SK-N-MC (cell line): ENCODE measurements around the gene CPA3.

Experiments used
- DNase-seq: peaks from one replicate; pipeline ENCODE4 v3.0.0-alpha.2; 2011; ENCODE audit warnings: low read depth, low spot score
- H3K27ac ChIP-seq: fragments of 200-600 bp; sonication (generic); 2 replicates; pipeline ENCODE4 v1.5.1; 2016; ENCODE audit warnings: mixed run types
- H3K36me3 ChIP-seq: fragments of 200-600 bp; sonication (generic); 2 replicates; pipeline ENCODE4 v1.6.1; 2017; ENCODE audit warnings: antibody characterized with exemption, low read length, mixed read lengths; ENCODE audit not compliant: insufficient read depth
- H3K4me3 ChIP-seq: fragments of 200-600 bp; sonication (generic); 2 replicates; pipeline ENCODE4 v1.5.1; 2016
- H3K9ac ChIP-seq: fragments of 200-600 bp; sonication (generic); 2 replicates; pipeline ENCODE4 v1.8.0; 2017; ENCODE audit warnings: mixed run types, mixed read lengths; ENCODE audit not compliant: insufficient read length
- H3K9me3 ChIP-seq: fragments of 200-600 bp; sonication (generic); 2 replicates; pipeline ENCODE4 v1.6.1; 2017; ENCODE audit warnings: low read depth, mild to moderate bottlenecking, antibody characterized with exemption, low read length, moderate library complexity, mixed read lengths
- EZH2 ChIP-seq: fragments of 200-600 bp; sonication (generic); IDR thresholded peaks from one replicate; pipeline ENCODE4 v1.6.1; 2017; ENCODE audit warnings: antibody characterized with exemption
- FOXP2 ChIP-seq: optimal IDR thresholded peaks from 2 replicates; pipeline ENCODE3; 2011; ENCODE audit warnings: mild to moderate bottlenecking, moderate library complexity; ENCODE audit not compliant: insufficient read depth; ENCODE audit errors: extremely low read length, control extremely low read depth
- POLR2AphosphoS5 ChIP-seq: IDR thresholded peaks from 2 replicates; pipeline ENCODE4 v1.6.1; 2012; ENCODE audit warnings: mild to moderate bottlenecking, low read depth, low read length, borderline replicate concordance

The CPA3 gene

GRCh38 chr3:148828136-148828690 lies 36.9 kb upstream of the CPA3 start:
- H3K27ac ChIP-seq, result no peak overlapping the region
- H3K9me3 ChIP-seq, result no peaks in the 10 kb centered on the region
- TF ChIP-seq EZH2 (no peak), FOXP2 (no peak), POLR2AphosphoS5 (no peak)

DNA sequence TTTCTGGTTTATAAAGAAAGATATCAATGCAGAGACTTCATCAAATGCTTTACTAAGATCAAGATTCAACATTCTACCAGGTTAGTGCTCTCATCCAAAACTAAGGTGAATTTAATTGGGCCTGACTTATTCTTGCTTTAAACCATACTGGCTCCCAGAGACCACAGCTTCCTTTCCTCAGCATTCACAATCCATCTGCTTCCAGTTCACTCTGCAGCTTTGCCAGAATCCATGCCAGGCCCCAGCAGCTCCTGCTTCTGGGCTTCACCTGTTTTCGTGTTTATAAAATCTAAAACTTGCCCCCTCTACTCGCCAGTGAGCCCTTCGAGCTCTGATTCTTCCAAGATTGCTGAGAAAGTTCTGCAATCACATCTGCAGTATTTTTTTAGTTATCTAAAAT lies 35.2 kb upstream of the CPA3 start:
- TF ChIP-seq FOXP2, result no peak
- no peak for TF ChIP-seq EZH2
- no peak for DNase-seq
- no peak overlapping the region for H3K4me3 ChIP-seq
- no peaks in the 10 kb centered on the region for H3K36me3 ChIP-seq
- no peak overlapping the region for H3K27ac ChIP-seq
- H3K9me3 ChIP-seq, result no peaks in the 10 kb centered on the region
- no peak overlapping the region for H3K9ac ChIP-seq

More at GRCh38 chr3:148828136-148828690, 36.9 kb upstream of the CPA3 start:
- DNase-seq, result no peak
- Histone ChIP-seq H3K36me3 (no peaks in the 10 kb centered on the region), H3K9ac (no peak overlapping the region), H3K4me3 (no peak overlapping the region)

DNA sequence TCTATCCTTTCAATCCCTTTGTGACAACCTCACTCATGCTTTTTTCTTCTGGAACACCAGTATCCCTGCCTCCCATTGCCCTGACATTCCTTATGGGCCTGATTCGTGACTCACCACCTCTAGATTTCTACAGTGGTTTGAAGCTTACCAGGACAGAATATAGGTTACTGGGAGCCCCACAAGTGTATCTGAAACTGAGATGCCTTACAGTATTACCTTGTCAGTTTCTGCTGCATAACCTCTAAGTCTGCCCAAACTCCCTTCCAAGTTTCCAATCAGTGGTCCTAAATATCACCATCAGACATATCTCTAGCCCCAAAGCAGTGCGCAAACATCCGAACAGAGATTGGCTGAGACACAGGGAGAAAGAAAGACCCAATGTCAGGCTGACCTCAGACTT lies 31.9 kb upstream of the CPA3 start:
- Histone ChIP-seq H3K4me3 (no peak overlapping the region), H3K36me3 (no peaks in the 10 kb centered on the region)
- TF ChIP-seq FOXP2 (no peak), EZH2 (no peak), POLR2AphosphoS5 (no peak)

GRCh38 chr3:148839805-148840204 lies 25.3 kb upstream of the CPA3 start:
- no peak overlapping the region for H3K4me3 ChIP-seq
- TF ChIP-seq POLR2AphosphoS5, result no peak
- TF ChIP-seq EZH2, result no peak
- TF ChIP-seq FOXP2, result no peak
- DNase-seq, result no peak
- no peak overlapping the region for H3K27ac ChIP-seq
- no peak overlapping the region for H3K9ac ChIP-seq
- no peaks in the 10 kb centered on the region for H3K36me3 ChIP-seq
- no peaks in the 10 kb centered on the region for H3K9me3 ChIP-seq

More for the DNA sequence above, 31.9 kb upstream of the CPA3 start:
- no peak for DNase-seq
- Histone ChIP-seq H3K27ac (no peak overlapping the region), H3K9ac (no peak overlapping the region), H3K9me3 (no peaks in the 10 kb centered on the region)

GRCh38 chr3:148840451-148840850 lies 24.6 kb upstream of the CPA3 start:
- no peak for TF ChIP-seq POLR2AphosphoS5
- TF ChIP-seq FOXP2, result no peak
- TF ChIP-seq EZH2, result no peak
- H3K9ac ChIP-seq, result no peak overlapping the region
- no peaks in the 10 kb centered on the region for H3K36me3 ChIP-seq
- H3K27ac ChIP-seq, result no peak overlapping the region
- no peaks in the 10 kb centered on the region for H3K9me3 ChIP-seq
- no peak for DNase-seq
- H3K4me3 ChIP-seq, result no peak overlapping the region

DNA sequence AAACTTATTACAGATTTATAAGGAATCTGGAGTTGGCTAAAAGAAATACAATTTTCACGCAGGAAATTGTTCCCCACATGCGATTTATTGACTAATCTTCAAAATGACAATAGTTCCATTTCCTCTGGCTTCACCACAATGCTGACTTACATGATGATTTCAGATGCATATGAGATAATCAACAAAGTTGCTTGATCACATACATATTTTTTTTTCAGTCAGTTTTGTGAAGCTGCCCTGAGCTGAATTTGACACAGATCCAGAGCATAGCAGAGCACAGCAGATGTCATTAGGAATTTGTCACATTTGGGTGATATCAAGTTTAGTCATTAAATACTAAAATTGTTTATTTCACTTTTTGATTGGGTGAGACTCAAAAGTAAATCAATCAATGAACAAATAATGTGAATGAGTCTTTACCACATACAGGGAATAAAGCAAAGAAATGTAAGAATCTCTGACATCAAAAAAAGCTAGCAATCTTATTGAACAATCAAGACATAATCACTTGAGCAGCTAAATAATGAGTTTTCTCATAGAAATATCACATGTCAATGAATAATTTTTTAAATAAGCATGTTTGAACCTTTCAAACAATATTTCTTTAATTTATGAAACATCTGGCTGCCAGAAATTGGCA lies 19.2 kb upstream of the CPA3 start:
- no peak for TF ChIP-seq FOXP2
- Histone ChIP-seq H3K4me3 (no peak overlapping the region), H3K36me3 (no peaks in the 10 kb centered on the region), H3K27ac (no peak overlapping the region), H3K9me3 (no peaks in the 10 kb centered on the region), H3K9ac (no peak overlapping the region)
- no peak for DNase-seq

DNA sequence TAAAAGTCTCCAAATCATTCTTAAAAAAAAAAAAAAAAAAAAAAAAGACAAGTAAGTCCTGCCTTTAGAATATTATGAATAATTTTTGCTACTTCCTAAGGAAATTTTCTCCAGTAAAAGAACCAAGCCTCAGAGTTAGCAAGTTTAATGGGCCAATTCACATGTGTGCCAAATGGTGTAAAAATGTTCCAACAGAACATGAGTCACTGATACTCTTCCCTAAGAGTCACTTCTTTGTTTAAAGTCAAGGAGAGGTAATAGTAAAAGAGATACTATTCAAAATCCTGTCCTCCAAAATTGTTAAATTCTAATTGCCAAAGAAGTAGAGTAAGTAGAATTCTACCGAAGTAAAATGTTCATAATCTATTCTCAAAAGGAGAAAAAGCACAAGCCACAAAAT lies 17.7 kb upstream of the CPA3 start:
- Histone ChIP-seq H3K4me3 (no peak overlapping the region), H3K36me3 (no peaks in the 10 kb centered on the region), H3K9ac (no peak overlapping the region), H3K9me3 (no peaks in the 10 kb centered on the region), H3K27ac (no peak overlapping the region)
- no peak for DNase-seq
- no peak for TF ChIP-seq POLR2AphosphoS5
- no peak for TF ChIP-seq FOXP2
- TF ChIP-seq EZH2, result no peak

- no peak for DNase-seq
- H3K4me3 ChIP-seq, result no peak overlapping the region
- no peaks in the 10 kb centered on the region for H3K36me3 ChIP-seq
- no peak for TF ChIP-seq POLR2AphosphoS5
- TF ChIP-seq EZH2, result no peak
- no peak for TF ChIP-seq FOXP2
- no peaks in the 10 kb centered on the region for H3K9me3 ChIP-seq
- peak overlapping the region; percentile 54; the same call in 1 of the 2 replicates for H3K27ac ChIP-seq
- no peak overlapping the region for H3K9ac ChIP-seq
These were observed 16.7 kb upstream of the CPA3 start for GRCh38 chr3:148848410-148848809.
